ENCODE data around the gene SETBP1. TPM values are rescaled to one million over a fixed set of nuclear protein-coding genes. Genes with fewer than 3 reads are reported as not detected.

SETBP1 gene
- total RNA-seq, 1 experiment from 2014 or later, result 0.05 TPM

- TF ChIP-seq REST (IDR thresholded peaks at IDR 0.05; ENCODE audit: low read depth) (no peak), SRF (IDR thresholded peaks at IDR 0.05; ENCODE audit: low read depth) (no peak), POLR2A (IDR thresholded peaks at IDR 0.05; ENCODE audit: borderline replicate concordance, extremely low read depth, insufficient read depth, insufficient read length) (no peak), ZFX (IDR thresholded peaks at IDR 0.05) (no peak), EGR1 (IDR thresholded peaks at IDR 0.05; ENCODE audit: low read depth) (no peak), ELF1 (IDR thresholded peaks at IDR 0.05; ENCODE audit: borderline replicate concordance, low read depth) (no peak), FOSL1 (IDR thresholded peaks at IDR 0.05; ENCODE audit: low read depth) (no peak)
Observed at GRCh38 chr18:44643004-44643403, 37.7 kb upstream of the SETBP1 start (continued).

GRCh38 chr18:44651478-44651877 is 29.2 kb upstream of the SETBP1 start:
- H4K20me1 ChIP-seq (ENCODE audit: insufficient read depth), result no peaks in the 10 kb centered on the region
- no peaks in the 10 kb centered on the region for H3K27me3 ChIP-seq (ENCODE audit: insufficient read depth, low read length)
- H3K27ac ChIP-seq (ENCODE audit: low read depth, low read length), result no peak overlapping the region
- RAD21 ChIA-PET (ENCODE audit: low non-redundant PET in 1 of 2, low total read pairs in 2 of 2, uncharacterized antibody in 2 of 2, unreplicated experiment in 2 of 2), result no interaction called here
- no peaks in the 10 kb centered on the region for H3K79me2 ChIP-seq (ENCODE audit: insufficient read depth, low read length)
- DNase-seq (ENCODE audit: low read depth, low spot score) (no peak), ATAC-seq (no peak)
- CTCF ChIA-PET, result no interaction called here
- POLR2A ChIA-PET, result no interaction called here
- no peak overlapping the region for H2AFZ ChIP-seq (ENCODE audit: low read depth, low read length, poor library complexity, severe bottlenecking)
- H3K4me1 ChIP-seq (ENCODE audit: control insufficient read depth in 1 of 2, insufficient read depth in 2 of 2, low read length in 2 of 2), result no peaks in the 10 kb centered on the region
- no peak overlapping the region for H3K4me2 ChIP-seq (ENCODE audit: low read length)
- H3K9me3 ChIP-seq (ENCODE audit: control insufficient read depth in 1 of 2, insufficient read depth in 1 of 2, low read depth in 1 of 2, low read length in 2 of 2), result peaks cover 12 to 24% of the 10 kb centered on the region in 2 experiments; a peak in 2 of 4 replicates
- BruUV-seq (replicated peaks), result no TSS peak
- intact Hi-C loops (cut with micrococcal nuclease), result no loop called here
- H3K36me3 ChIP-seq (ENCODE audit: control insufficient read depth in 1 of 2, insufficient read depth in 2 of 2, low read length in 2 of 2), result no peaks in the 10 kb centered on the region
- no peak overlapping the region for H3K4me3 ChIP-seq (replicated peaks in 1 of 2; ENCODE audit: low read depth in 1 of 2, low read length in 2 of 2)
- TF ChIP-seq EGR1 (IDR thresholded peaks at IDR 0.05; ENCODE audit: low read depth) (no peak), REST (IDR thresholded peaks at IDR 0.05; ENCODE audit: low read depth) (no peak), POLR2AphosphoS5 (IDR thresholded peaks at IDR 0.05; ENCODE audit: low read depth, low read length) (no peak), EZH2 (IDR thresholded peaks at IDR 0.05) (no peak), JUND (IDR thresholded peaks at IDR 0.05) (no peak), SIN3A (IDR thresholded peaks at IDR 0.05; ENCODE audit: low read depth) (no peak)
- no peak overlapping the region for H3K9ac ChIP-seq (ENCODE audit: low read length)
- H3K9me2 ChIP-seq (ENCODE audit: insufficient read depth), result no peaks in the 10 kb centered on the region
